NCI-H2081 treated with DMSO at 0.1 percent for 48 hours (cell line): Measurements from ENCODE around the gene NTHL1.

Experiments
- DNase-seq: peaks from one replicate; lab custom pipeline; 2025; lab: John Stamatoyannopoulos, UW

Gene NTHL1

DNA sequence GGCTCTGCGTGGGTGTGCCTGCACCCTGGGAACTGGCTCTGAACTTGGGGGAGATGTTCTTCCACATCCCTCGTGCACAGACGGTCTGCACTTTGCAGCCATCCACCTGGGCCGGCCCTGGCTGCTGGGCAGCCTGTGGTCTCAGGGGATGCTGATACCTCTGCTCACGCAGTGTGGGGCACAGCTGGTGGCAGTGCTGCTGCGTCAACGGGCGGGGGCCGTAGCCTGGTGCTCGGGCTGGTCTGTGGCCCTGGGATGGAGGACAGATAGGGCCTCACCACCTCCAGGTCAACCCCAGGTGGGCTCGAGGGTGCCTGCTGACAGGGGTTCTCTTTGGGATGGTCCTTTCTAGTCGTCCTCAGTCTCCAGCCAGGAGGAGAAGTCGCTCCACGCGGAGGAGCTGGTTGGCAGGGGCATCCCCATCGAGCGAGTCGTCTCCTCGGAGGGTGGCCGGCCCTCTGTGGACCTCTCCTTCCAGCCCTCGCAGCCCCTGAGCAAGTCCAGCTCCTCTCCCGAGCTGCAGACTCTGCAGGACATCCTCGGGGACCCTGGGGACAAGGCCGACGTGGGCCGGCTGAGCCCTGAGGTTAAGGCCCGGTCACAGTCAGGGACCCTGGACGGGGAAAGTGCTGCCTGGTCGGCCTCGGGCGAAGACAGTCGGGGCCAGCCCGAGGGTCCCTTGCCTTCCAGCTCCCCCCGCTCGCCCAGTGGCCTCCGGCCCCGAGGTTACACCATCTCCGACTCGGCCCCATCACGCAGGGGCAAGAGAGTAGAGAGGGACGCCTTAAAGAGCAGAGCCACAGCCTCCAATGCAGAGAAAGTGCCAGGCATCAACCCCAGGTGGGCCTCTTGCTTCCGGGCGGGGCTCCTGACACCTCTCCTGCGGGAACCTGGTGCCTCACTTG, 36.5 kb upstream of the NTHL1 start:
- DNase-seq: no peak

GRCh38 chr16:2083409-2083808, 35.8 kb upstream of the NTHL1 start:
- DNase-seq: no peak

- DNase-seq: no peak
Observed at GRCh38 chr16:2082983-2083364, 35.3 kb upstream of the NTHL1 start.

- no peak for DNase-seq
Observed at GRCh38 chr16:2082171-2082982, 34.7 kb upstream of the NTHL1 start.

- DNase-seq: no peak
Observed at GRCh38 chr16:2081201-2082084, 33.8 kb upstream of the NTHL1 start.

- no peak for DNase-seq
Observed at GRCh38 chr16:2079991-2080390, 32.4 kb upstream of the NTHL1 start.

GRCh38 chr16:2079311-2079800, 31.7 kb upstream of the NTHL1 start:
- DNase-seq: no peak

DNA sequence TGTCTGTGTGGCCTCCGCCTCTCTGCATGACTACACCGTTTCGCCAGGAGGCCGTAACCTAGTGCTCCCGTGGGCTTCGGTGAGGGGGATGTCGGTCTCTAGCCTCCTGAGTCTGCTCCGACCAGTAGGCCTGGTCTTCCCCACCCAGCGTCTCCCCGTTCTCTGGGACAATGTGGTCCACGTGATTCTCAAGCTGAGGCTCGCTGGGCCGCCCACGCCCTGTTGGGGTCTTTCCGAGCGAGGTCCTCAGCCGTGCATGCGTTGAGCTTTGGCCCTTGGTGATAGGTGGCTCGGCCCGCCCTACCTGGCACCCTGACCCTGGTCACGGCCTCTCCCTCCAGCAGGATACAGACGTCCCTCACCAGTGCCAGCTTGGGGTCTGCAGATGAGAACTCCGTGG, 31.1 kb upstream of the NTHL1 start:
- DNase-seq: no peak

DNA sequence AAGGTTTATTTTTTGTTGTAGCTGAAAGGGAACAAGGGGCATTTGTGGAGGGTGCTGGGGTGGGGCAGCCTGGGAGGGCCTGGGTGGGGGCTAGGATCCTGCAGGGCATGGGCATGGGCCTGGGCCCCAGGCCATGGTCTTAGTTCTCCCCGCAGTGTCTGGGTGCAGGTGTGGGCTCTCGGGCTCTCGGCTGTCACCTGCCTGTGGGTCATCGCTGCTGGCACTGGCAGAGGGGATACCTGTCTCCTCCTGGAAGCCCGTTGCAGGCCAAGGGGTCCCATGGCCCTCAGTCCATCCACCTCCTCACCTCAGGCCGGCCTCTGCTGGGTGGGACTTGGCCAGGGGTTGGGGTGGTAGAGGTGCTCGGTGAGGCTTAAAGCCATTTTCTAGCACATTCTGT, 30.5 kb upstream of the NTHL1 start:
- no peak for DNase-seq

DNA sequence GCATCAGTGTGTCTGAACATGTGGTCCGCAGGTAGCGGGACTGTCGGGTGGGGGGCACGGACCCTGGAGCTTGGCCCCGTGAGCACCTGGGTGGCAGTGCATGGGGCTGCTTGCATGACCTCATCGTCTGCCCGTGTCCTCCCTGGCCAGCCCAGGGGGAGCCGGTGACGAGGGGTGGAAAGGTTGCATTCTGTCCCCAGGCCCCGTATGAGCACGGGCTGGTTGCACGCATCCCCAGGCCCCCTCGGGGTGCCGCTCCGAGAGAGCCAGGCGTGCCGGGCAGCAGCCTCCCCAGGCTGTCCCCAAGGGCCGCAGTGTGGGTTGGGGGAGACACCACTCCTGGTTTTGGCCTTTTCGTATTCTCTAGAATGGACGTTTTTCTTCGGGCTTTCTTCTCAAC, 30.1 kb upstream of the NTHL1 start:
- DNase-seq: no peak

- no peak for DNase-seq
Observed at GRCh38 chr16:2077016-2077415, 29.4 kb upstream of the NTHL1 start.

DNA sequence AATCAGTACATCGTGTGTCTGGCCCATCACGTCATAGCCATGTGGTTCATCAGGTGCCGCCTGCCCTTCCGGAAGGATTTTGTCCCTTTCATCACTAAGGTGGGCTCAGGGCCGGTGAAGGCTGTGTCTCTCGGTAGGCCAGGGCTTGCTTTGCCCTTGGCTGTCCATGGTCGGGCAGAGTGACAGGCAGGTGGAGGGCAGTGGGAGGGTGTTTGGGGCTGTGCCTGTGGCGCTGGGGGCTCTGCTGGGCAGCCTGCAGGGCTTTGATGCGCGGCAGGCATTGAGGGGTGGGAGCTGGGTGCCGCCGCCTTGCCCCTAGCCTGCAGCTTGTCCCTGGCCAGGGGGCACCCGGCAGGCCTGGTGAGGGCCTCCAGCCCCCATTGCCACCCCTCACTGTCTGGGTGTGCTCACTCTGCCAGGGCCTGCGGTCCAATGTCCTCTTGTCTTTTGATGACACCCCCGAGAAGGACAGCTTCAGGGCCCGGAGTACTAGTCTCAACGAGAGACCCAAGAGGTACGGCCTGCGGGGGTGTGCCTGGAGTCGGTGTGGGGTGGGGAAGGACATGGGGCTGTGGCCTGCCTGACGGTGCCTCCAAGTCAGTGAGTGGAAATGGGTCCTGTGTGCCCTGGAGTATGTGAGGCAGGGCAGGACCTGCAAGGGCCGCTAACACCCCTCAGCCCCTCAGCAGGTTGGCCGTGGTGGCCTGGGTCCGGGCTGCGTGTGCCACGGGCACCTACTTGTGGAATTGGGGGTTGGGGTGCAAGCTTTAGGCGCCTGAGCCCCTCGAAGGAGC, 28.6 kb upstream of the NTHL1 start:
- DNase-seq: no peak

GRCh38 chr16:2075631-2076030, 28.0 kb upstream of the NTHL1 start:
- DNase-seq: no peak

DNA sequence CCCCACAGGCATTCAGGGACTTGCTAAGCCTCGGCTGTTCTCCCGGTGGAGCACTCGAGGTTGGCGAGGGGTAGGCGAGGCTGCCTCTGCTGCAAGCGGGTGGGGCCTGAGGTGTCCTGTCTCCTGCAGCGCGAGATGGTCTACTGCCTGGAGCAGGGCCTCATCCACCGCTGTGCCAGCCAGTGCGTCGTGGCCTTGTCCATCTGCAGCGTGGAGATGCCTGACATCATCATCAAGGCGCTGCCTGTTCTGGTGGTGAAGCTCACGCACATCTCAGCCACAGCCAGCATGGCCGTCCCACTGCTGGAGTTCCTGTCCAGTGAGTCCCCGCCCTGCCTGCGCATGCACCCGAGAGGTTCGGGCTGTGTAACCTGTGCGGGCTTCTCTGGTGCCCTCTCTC, 26.4 kb upstream of the NTHL1 start:
- DNase-seq: no peak

DNA sequence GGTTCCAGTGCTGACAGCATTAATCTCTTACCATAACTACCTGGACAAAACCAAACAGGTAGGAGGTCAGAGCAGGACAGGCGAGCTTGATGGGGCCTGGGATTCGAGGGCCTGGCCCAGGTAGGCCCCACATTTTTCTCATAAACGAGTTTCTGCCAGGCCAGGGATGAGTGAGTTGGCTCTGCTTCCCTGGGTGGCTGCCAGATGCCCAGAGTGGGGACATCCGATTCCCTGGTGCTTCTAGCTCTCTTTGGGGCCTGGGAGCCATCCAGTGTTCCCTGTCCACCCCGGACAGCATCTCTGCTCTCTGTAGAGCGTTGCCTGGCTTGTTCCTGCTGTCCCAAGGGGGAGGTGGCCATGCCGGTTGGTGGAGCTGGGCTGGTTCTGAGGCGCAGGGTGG, 25.3 kb upstream of the NTHL1 start:
- no peak for DNase-seq

DNA sequence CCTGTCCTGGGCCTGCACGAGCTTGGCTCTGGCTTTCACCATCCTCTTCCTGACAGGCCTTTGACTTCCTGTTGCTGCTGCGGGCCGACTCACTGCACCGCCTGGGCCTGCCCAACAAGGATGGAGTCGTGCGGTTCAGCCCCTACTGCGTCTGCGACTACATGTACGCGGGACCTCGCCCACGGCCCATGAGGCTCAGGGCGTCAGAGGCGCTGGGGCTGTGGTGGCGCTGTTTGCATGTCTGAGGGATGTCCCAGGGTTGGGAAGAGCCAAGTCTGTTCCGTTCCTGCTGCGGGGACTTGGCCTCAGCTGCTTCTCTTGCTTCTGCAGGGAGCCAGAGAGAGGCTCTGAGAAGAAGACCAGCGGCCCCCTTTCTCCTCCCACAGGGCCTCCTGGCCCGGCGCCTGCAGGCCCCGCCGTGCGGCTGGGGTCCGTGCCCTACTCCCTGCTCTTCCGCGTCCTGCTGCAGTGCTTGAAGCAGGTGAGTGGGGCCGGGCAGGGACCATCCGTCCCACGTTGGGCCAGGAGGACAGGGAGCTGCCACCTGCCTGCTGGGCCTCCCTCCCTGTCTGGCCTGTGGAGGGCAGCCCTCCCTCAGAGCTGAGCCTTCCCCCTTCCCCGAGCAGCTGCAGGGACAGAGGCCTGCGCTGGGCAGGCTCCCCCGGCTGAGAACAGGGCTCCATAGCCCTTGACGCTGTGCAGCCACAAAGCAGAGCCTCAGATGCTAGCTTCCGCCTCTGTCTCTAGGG, 24.0 kb upstream of the NTHL1 start:
- no peak for DNase-seq

GRCh38 chr16:2070576-2071453, 23.2 kb upstream of the NTHL1 start:
- DNase-seq: no peak

DNA sequence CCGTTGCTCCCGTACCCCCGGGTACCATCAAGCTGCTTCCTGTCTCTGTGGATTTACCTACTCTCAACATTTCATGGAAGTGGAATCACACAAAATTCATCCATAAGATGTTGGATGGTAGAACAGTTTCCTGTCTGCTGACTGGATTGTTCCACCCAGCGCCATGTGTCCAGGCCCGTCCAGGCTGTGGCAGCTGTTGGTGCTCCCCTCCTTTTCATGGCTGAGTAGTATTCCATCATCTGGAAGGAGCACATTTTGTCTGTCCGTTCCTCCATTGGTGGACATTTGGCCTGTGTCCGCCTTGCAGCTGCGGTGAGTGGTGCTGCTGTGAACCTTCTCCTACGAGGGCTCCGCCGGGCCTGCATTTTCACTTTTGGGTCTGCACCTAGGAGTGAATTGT, 18.5 kb upstream of the NTHL1 start:
- no peak for DNase-seq

GRCh38 chr16:2064368-2064945, 16.8 kb upstream of the NTHL1 start:
- DNase-seq: no peak
